ENCODE data around the gene BTG3. TPM values are rescaled to one million over a fixed set of nuclear protein-coding genes. Genes with fewer than 3 reads are reported as not detected.

BTG3 gene
- polyA plus RNA-seq, 1 donor from 2014 or later = 38.5 TPM

GRCh38 chr21:17636711-17637110 is 24.0 kb upstream of the BTG3 start:
- Histone ChIP-seq H3K9ac (ENCODE audit: low read length) (no peak overlapping the region), H3K27me3 (ENCODE audit: insufficient read depth, low read depth, low read length) (no peaks in the 10 kb centered on the region), H3K4me3 (ENCODE audit: low read length) (no peak overlapping the region), H3K79me2 (replicated peaks; ENCODE audit: insufficient read depth, low read length) (no peaks in the 10 kb centered on the region), H3K4me2 (ENCODE audit: low read length) (no peak overlapping the region), H3K36me3 (ENCODE audit: insufficient read depth, low read length) (no peaks in the 10 kb centered on the region), H3K27ac (ENCODE audit: low read length) (no peak overlapping the region), H2AFZ (ENCODE audit: low read depth, low read length) (no peak overlapping the region), H3K9me2 (ENCODE audit: insufficient read depth, low read length) (no peaks in the 10 kb centered on the region), H4K20me1 (ENCODE audit: insufficient read depth) (no peaks in the 10 kb centered on the region), H3K9me3 (ENCODE audit: low read length) (no peaks in the 10 kb centered on the region), H3F3A (ENCODE audit: insufficient read depth, low read length, poor library complexity, severe bottlenecking) (no peaks in the 10 kb centered on the region)
- TF ChIP-seq SMC3 (conservative IDR thresholded peaks at IDR 0.05; ENCODE audit: poor library complexity) (no peak), MXI1 (conservative IDR thresholded peaks at IDR 0.05; ENCODE audit: poor library complexity, severe bottlenecking) (no peak), EZH2 (IDR thresholded peaks at IDR 0.05; ENCODE audit: borderline replicate concordance, insufficient read depth, low read length, poor library complexity, severe bottlenecking) (no peak), POLR2AphosphoS5 (IDR thresholded peaks at IDR 0.05) (no peak), CTCF (IDR thresholded peaks at IDR 0.05; ENCODE audit: poor library complexity, severe bottlenecking) (no peak), TAF1 (IDR thresholded peaks at IDR 0.05; ENCODE audit: low read depth) (no peak), RAD21 (conservative IDR thresholded peaks at IDR 0.05) (no peak), EP300 (conservative IDR thresholded peaks at IDR 0.05; ENCODE audit: poor library complexity, severe bottlenecking) (no peak)
- TF ChIP-seq, protein P1, sequence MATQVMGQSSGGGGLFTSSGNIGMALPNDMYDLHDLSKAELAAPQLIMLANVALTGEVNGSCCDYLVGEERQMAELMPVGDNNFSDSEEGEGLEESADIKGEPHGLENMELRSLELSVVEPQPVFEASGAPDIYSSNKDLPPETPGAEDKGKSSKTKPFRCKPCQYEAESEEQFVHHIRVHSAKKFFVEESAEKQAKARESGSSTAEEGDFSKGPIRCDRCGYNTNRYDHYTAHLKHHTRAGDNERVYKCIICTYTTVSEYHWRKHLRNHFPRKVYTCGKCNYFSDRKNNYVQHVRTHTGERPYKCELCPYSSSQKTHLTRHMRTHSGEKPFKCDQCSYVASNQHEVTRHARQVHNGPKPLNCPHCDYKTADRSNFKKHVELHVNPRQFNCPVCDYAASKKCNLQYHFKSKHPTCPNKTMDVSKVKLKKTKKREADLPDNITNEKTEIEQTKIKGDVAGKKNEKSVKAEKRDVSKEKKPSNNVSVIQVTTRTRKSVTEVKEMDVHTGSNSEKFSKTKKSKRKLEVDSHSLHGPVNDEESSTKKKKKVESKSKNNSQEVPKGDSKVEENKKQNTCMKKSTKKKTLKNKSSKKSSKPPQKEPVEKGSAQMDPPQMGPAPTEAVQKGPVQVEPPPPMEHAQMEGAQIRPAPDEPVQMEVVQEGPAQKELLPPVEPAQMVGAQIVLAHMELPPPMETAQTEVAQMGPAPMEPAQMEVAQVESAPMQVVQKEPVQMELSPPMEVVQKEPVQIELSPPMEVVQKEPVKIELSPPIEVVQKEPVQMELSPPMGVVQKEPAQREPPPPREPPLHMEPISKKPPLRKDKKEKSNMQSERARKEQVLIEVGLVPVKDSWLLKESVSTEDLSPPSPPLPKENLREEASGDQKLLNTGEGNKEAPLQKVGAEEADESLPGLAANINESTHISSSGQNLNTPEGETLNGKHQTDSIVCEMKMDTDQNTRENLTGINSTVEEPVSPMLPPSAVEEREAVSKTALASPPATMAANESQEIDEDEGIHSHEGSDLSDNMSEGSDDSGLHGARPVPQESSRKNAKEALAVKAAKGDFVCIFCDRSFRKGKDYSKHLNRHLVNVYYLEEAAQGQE (IDR thresholded peaks at IDR 0.05; ENCODE audit: borderline replicate concordance) = no peak

DNA sequence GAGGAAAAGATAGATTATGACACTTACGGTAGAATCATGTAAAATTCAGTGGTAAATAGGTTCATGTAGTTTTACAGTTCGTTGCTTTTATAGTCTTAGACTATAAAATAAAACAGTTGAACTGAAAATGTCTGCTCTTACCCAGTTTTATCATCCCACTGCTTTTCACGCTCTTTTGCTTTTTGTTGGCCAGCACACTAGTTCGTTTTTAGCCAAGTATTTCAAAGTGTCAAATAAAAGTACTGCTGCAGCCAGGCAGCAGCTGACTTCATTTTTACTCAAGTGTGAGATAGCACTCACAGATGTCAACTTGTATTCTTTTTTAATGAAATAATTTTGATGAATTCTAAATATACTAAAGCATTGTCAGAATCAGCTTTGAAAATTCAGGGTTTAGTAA is 18.5 kb upstream of the BTG3 start:
- H3F3A ChIP-seq (ENCODE audit: insufficient read depth, low read length, poor library complexity, severe bottlenecking) = no peaks in the 10 kb centered on the region
- no peaks in the 10 kb centered on the region for H3K27me3 ChIP-seq (ENCODE audit: insufficient read depth, low read depth, low read length)
- no peaks in the 10 kb centered on the region for H3K9me3 ChIP-seq (ENCODE audit: low read length)
- H2AFZ ChIP-seq (ENCODE audit: low read depth, low read length) = no peak overlapping the region
- no peaks in the 10 kb centered on the region for H3K79me2 ChIP-seq (replicated peaks; ENCODE audit: insufficient read depth, low read length)
- H4K20me1 ChIP-seq (ENCODE audit: insufficient read depth) = no peaks in the 10 kb centered on the region
- TF ChIP-seq CTCF (IDR thresholded peaks at IDR 0.05; ENCODE audit: poor library complexity, severe bottlenecking) (no peak), EZH2 (IDR thresholded peaks at IDR 0.05; ENCODE audit: borderline replicate concordance, insufficient read depth, low read length, poor library complexity, severe bottlenecking) (no peak), POLR2AphosphoS5 (IDR thresholded peaks at IDR 0.05) (no peak), EP300 (conservative IDR thresholded peaks at IDR 0.05; ENCODE audit: poor library complexity, severe bottlenecking) (no peak), MXI1 (conservative IDR thresholded peaks at IDR 0.05; ENCODE audit: poor library complexity, severe bottlenecking) (no peak), RAD21 (conservative IDR thresholded peaks at IDR 0.05) (no peak), TAF1 (IDR thresholded peaks at IDR 0.05; ENCODE audit: low read depth) (no peak), SMC3 (conservative IDR thresholded peaks at IDR 0.05; ENCODE audit: poor library complexity) (no peak)
- TF ChIP-seq, protein P1 (IDR thresholded peaks at IDR 0.05; ENCODE audit: borderline replicate concordance) = no peak
- no peaks in the 10 kb centered on the region for H3K36me3 ChIP-seq (ENCODE audit: insufficient read depth, low read length)
- H3K4me2 ChIP-seq (ENCODE audit: low read length) = no peak overlapping the region
- no peak overlapping the region for H3K9ac ChIP-seq (ENCODE audit: low read length)
- H3K4me3 ChIP-seq (ENCODE audit: low read length) = no peak overlapping the region
- H3K27ac ChIP-seq (ENCODE audit: low read length) = no peak overlapping the region
- no peaks in the 10 kb centered on the region for H3K9me2 ChIP-seq (ENCODE audit: insufficient read depth, low read length)

Measured in neural cell (in vitro differentiated cells).